Peyer's patch (tissue), 4 donors: ENCODE data around the gene MKNK2.

Source experiments
- POLR2A ChIP-seq, 2 donors: fragments of 450-650 bp; IDR thresholded peaks; one replicate each; pipeline ENCODE4 v1.5.1; 2017; ENCODE audit warnings: antibody characterized with exemption in 2 of 2, mild to moderate bottlenecking in 2 of 2, moderate library complexity in 2 of 2
- TF ChIP-seq, protein P1 (sequence below), 6 experiments: fragments of 450-650 bp in 4 of 6; fragments of 200-600 bp in 2 of 6; sonication (generic) in 1 of 6; IDR thresholded peaks; one replicate each; pipeline ENCODE4 v1.5.1; 2017 to 2019; ENCODE audit warnings: antibody characterized with exemption in 6 of 6, mild to moderate bottlenecking in 3 of 6, moderate library complexity in 1 of 6

DNA sequence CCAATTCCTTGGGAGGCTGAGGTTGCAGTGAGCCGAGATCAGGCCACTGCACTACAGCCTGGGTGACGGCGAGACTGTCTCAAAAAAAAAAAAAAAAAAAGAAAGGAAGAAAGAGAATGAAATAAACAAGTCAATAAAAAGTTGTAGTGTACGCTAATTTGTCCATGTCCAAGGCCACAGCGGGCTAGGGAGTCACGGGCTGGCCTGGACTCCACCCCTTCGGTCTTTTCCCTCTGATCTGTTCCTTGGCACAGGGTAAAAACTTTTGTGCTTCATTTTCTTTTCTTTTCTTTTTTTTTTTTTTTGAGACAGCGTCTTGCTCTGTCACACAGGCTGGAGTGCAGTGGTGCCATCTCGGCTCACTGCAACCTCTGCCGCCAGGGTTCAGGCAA, 19.4 kb upstream of the MKNK2 start:
- no peak for TF ChIP-seq POLR2A (IDR thresholded peaks at IDR 0.05)
- TF ChIP-seq, protein P1, sequence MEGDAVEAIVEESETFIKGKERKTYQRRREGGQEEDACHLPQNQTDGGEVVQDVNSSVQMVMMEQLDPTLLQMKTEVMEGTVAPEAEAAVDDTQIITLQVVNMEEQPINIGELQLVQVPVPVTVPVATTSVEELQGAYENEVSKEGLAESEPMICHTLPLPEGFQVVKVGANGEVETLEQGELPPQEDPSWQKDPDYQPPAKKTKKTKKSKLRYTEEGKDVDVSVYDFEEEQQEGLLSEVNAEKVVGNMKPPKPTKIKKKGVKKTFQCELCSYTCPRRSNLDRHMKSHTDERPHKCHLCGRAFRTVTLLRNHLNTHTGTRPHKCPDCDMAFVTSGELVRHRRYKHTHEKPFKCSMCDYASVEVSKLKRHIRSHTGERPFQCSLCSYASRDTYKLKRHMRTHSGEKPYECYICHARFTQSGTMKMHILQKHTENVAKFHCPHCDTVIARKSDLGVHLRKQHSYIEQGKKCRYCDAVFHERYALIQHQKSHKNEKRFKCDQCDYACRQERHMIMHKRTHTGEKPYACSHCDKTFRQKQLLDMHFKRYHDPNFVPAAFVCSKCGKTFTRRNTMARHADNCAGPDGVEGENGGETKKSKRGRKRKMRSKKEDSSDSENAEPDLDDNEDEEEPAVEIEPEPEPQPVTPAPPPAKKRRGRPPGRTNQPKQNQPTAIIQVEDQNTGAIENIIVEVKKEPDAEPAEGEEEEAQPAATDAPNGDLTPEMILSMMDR (IDR thresholded peaks at IDR 0.05), result no peak
